Gastrocnemius medialis (tissue), 4 donors: ENCODE results near the gene OIT3.

Experiments
- CTCF ChIP-seq, 5 experiments: fragments of 450-650 bp in 3 of 5; fragments of 200-600 bp in 2 of 5; sonication (generic) in 2 of 5; IDR thresholded peaks in 4 of 5; conservative IDR thresholded peaks in 1 of 5; 1 replicate in 4 of 5; 2 replicates in 1 of 5; pipeline ENCODE4 v1.5.1; 2016 to 2019; ENCODE audit warnings: antibody characterized with exemption in 5 of 5, mild to moderate bottlenecking in 3 of 5, moderate library complexity in 3 of 5
- POLR2A ChIP-seq, 2 donors: fragments of 450-650 bp; IDR thresholded peaks; one replicate each; pipeline ENCODE4 v1.6.1; 2017; ENCODE audit warnings: antibody characterized with exemption in 2 of 2, mild to moderate bottlenecking in 2 of 2, moderate library complexity in 2 of 2

GRCh38 chr10:72895236-72895850 is 1.8 kb downstream of the OIT3 start:
- TF ChIP-seq CTCF (IDR thresholded peaks at IDR 0.05 in 4 of 5, conservative IDR thresholded peaks at IDR 0.05 in 1 of 5) (no peak), POLR2A (IDR thresholded peaks at IDR 0.05) (no peak)
